ENCODE measurements around the gene ARPC1A.
A peak's percentile ranks its signal among the peaks of the same experiment; 100 is the strongest.
"Not testable (repeated sequence)": the region's sequence is repeated elsewhere in the genome, so short reads cannot be mapped to it uniquely, and the experiment has no call there.

Gene ARPC1A

DNA sequence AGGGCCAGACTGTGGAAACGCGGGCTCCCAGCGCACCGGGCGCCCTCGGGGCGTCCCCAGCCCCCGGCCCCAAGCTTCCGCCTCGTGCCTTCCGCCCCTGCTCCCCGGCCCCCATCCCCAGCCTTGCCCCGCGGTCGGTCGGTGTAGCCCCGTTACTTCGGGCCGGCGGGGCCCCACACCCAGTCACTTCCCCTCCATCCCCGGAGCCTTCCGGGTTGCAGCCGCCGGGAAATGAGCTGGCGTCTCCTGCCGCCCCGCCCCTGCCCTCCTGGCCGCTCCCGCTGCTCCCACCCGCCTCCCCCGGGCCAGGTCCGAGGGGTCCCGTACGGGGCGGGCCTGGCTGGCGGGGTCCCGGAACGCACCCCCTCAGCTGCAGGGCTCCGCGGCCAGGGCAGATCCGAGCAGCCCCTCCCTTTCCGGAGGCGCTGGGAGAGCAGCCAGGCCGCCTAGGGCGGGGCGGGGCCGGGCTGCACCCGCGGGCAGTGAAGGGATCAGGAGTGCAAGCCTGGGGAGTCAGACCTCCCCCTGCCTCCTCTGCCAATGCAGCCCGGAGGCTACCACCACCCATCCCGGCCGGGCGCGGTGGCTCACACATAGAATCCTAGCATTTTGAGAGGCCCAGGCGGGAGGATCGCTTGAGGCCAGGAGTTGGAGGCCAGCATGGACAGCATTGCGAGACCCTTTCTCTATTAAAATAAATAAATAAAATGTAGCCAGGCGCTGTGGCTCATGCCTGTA, 49.5 kb downstream of the ARPC1A start:
- DNase-seq (ENCODE audit: low read depth): peak; percentile 82
- peak overlapping the region; percentile 96 for H3K4me3 ChIP-seq (ENCODE audit: low read depth, low read length)
- TF ChIP-seq, protein P1, sequence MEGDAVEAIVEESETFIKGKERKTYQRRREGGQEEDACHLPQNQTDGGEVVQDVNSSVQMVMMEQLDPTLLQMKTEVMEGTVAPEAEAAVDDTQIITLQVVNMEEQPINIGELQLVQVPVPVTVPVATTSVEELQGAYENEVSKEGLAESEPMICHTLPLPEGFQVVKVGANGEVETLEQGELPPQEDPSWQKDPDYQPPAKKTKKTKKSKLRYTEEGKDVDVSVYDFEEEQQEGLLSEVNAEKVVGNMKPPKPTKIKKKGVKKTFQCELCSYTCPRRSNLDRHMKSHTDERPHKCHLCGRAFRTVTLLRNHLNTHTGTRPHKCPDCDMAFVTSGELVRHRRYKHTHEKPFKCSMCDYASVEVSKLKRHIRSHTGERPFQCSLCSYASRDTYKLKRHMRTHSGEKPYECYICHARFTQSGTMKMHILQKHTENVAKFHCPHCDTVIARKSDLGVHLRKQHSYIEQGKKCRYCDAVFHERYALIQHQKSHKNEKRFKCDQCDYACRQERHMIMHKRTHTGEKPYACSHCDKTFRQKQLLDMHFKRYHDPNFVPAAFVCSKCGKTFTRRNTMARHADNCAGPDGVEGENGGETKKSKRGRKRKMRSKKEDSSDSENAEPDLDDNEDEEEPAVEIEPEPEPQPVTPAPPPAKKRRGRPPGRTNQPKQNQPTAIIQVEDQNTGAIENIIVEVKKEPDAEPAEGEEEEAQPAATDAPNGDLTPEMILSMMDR (IDR thresholded peaks at IDR 0.05; ENCODE audit: insufficient read depth, low read depth, low read length, missing control alignments): no peak

DNA sequence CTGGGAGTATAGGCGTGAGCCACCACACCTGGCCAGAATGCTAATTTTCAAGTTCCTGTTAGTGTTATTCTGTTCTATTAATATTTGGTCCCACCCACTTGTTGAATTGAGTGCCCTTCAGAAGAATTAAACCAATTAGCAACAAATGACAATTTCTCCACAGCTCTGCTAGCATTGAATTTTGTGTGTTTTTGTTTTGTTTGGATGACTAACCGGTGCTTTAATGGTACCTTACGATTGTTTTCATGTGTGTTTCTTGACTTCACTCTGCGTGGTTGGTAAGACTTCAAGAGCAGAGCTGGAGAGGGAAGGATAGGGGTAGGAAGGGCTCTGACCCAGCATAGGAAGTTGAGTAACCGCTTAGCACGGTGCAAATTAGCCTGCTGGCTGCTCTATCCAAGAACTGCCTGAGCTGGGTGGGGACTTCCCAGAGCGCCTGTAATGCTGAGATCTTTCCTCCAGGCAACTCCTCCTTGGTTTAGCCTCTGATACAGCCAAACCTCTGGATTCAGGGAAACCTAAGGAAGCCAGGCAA, 53.4 kb downstream of the ARPC1A start:
- peak overlapping the region; percentile 77 for H3K4me3 ChIP-seq (ENCODE audit: low read depth, low read length)
- peak; percentile 82 for DNase-seq (ENCODE audit: low read depth)
- TF ChIP-seq, protein P1 (IDR thresholded peaks at IDR 0.05; ENCODE audit: insufficient read depth, low read depth, low read length, missing control alignments): no peak

DNA sequence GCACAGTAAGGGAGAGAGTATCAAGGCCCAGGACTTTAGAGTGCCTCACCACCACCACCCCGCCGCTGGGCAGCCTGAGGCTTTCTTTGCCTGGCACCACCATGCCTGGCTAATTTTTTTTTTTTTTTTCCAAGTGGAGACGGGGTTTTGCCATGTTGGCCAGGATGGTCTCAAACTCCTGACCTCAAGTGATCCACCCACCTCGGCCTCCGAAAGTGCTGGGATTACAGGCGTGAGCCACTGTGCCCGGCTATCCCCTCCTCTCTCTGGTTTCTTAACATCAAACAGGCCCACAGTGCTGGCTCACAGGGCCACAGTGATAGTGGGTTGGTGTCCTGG, 54.0 kb downstream of the ARPC1A start:
- DNase-seq (ENCODE audit: low read depth): not testable (repeated sequence)
- peak overlapping the region; percentile 77 for H3K4me3 ChIP-seq (ENCODE audit: low read depth, low read length)

DNA sequence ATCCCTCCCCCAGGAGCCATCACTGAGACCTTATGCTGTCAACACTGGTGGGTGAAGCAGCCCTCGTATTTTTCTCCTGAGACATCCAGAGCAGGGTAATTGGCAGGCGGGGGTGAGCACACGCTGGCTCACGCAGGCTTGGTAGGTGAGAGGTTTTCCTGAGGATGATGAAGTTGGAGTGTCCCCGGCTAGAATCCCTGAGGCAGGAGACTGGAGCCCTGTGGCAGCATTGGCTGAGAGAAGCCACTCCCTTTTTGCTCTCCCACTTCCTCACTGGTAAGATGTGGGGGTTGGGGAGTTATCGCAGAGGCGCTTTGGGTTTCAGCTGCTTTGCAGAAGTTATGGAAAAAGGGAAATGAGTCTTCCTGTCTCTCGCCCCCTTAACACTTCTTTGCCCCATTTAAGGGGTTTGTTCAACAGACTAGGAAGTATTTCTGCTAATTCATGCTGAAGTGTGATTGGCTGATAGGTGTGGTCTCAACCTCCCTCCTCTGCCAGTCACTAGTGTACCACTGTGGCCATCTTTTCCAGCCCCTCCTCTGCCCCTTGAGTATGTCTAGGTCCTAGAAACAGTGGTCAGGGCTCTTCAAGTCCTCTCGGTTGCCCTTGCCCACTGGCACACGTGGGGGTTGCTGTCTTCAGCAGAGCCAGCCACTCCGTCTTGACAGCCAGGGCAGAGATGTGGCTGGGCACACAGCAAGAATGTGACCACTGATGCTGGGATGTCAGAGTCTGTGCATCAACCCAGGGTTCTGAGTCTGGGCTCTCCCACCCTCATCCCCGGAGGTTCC, 54.5 kb downstream of the ARPC1A start:
- peak overlapping the region; percentile 77 for H3K4me3 ChIP-seq (ENCODE audit: low read depth, low read length)
- peak; percentile 90 for DNase-seq (ENCODE audit: low read depth)
- TF ChIP-seq, protein P1 (IDR thresholded peaks at IDR 0.05; ENCODE audit: insufficient read depth, low read depth, low read length, missing control alignments): no peak

DNA sequence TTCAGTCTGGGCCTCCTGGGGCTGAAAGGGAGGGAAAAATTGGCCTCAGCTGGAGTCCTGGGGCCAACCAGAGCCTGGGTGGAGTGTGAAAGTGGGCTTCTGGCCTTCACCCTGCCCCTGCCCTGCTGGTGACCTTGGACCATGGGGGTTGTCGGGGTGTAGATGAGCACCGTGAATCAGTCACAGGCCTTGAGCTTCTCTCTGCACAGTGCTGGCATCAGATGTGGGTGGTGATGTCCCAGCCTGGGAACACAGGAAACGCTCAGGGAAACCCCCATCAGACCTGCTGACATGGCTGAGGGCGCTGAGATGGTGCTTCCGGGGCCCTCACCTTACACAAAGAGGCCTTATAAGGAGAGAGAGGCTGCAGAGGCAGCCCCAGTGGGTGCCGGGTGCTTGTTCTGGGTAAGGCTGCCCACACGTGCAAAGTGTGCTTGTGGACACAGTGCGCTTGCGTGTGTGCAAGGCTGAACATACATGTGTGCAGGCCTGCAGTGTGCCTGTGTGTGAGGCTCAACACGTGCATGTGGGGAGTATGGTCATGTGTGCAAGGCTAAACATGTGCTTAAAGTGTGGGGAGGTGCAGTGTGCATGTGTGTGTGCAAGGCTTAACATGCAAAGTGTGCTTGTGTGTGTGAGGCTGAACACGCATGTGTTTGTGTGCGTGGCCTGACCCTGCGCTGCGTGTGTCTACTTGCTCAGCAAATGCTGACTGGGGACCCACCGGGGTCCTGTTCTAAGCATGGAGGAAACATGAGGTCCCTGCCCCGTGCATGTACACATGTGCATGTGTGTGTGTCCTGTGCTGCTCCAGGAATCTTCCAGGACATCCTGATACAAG, 55.3 kb downstream of the ARPC1A start:
- H3K4me3 ChIP-seq (ENCODE audit: low read depth, low read length): peak overlapping the region; percentile 77
- TF ChIP-seq, protein P1 (IDR thresholded peaks at IDR 0.05; ENCODE audit: insufficient read depth, low read depth, low read length, missing control alignments): no peak
- peak; percentile 96 for DNase-seq (ENCODE audit: low read depth)

DNA sequence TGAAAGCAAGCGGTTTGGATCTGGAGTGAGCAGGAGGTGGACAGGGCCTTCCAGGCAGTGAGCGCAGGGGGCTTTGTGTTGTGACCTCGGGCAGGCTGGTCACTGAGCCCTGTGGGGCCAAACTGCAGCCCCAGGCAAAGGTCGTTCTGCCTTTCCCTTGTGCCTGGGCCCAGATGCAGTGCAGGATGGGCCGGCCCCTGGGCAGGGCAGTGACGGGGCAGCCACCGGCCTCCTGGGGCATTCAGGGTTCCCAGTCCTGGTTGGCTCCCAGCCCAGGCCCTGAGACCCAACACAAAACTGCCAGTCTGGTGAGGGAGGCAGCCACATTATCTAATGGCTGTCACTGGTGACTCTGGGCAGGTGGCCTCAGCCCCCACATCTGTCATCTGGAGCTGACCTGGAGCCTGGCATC, 56.0 kb downstream of the ARPC1A start:
- peak overlapping the region; percentile 77 for H3K4me3 ChIP-seq (ENCODE audit: low read depth, low read length)
- TF ChIP-seq, protein P1 (IDR thresholded peaks at IDR 0.05; ENCODE audit: insufficient read depth, low read depth, low read length, missing control alignments): no peak
- DNase-seq (ENCODE audit: low read depth): no peak

DNA sequence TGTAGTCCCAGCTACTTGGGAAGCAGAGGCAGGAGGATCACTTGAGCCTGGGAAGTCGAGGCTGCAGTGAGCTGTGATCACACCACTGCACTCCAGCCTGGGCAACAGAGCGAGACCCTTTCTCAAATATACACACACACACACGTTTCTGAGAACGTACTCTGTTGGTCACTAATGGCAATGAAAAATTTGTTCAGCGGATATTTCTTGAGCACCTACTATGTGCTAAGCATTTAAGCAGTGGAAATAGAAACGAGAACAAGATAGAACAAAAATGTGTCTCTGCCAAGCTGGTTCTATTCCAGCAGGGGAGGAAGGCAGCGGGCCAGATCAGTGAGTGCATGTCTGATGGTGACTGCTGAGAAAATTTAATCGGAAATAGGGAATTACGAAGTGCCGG, 57.5 kb downstream of the ARPC1A start:
- TF ChIP-seq, protein P1 (IDR thresholded peaks at IDR 0.05; ENCODE audit: insufficient read depth, low read depth, low read length, missing control alignments): no peak
- DNase-seq (ENCODE audit: low read depth): no peak
- H3K4me3 ChIP-seq (ENCODE audit: low read depth, low read length): no peak overlapping the region
